Measurements from ENCODE around the gene GORAB.

DNA sequence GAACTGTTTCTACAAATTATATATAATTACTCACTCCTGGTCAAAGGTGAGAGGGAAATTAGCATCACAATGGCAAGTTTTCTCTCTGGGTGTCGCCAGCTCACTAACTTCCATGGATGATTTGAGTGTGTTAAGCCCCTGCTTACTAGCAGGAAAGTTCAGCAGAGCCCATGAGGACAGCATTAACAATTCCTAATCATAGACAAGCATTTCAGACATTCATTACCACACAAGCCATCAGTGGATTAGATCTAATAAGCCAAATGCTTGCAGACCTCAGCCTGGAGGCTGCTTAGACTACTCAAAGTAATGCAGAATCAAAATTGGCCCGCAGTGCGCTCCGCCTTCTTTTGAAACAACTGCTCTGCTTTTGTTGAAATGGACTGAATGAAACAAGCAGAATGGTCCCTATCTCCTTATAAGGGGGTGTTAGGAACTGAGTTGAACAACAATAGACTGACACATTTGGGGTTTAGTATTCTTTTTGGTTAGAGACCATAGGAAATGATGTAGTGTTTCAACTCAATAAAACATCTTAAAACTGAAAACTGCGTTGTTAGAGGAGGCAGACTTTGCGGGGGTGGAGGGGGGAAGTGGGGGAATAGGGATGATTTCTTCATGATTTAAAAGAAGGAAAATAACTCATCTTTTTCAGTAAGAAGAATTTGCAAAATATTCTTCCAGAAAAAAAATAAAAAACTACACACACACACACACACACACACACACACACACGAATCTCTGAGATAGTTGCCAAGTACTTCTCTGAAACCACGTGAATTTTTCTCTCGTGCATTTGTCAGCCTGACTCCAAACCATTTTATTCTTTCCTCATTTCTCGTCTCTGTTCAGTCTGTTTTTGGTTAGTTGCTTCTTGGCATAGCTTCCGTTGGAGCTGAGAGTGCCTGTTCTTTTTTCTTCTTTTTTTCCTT lies 54.6 kb downstream of the GORAB start:
- TF ChIP-seq, protein P1, sequence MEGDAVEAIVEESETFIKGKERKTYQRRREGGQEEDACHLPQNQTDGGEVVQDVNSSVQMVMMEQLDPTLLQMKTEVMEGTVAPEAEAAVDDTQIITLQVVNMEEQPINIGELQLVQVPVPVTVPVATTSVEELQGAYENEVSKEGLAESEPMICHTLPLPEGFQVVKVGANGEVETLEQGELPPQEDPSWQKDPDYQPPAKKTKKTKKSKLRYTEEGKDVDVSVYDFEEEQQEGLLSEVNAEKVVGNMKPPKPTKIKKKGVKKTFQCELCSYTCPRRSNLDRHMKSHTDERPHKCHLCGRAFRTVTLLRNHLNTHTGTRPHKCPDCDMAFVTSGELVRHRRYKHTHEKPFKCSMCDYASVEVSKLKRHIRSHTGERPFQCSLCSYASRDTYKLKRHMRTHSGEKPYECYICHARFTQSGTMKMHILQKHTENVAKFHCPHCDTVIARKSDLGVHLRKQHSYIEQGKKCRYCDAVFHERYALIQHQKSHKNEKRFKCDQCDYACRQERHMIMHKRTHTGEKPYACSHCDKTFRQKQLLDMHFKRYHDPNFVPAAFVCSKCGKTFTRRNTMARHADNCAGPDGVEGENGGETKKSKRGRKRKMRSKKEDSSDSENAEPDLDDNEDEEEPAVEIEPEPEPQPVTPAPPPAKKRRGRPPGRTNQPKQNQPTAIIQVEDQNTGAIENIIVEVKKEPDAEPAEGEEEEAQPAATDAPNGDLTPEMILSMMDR (IDR thresholded peaks at IDR 0.05): no peak
- TF ChIP-seq JUND (IDR thresholded peaks at IDR 0.05) (no peak), GATA2 (CRISPR knock-in tag; IDR thresholded peaks at IDR 0.05) (no peak), FOSL2 (IDR thresholded peaks at IDR 0.05; ENCODE audit: borderline replicate concordance, low read depth) (no peak), RXRA (IDR thresholded peaks at IDR 0.05; ENCODE audit: borderline replicate concordance, low read depth) (no peak), YY1 (IDR thresholded peaks at IDR 0.05; ENCODE audit: low read depth) (no peak), SIN3A (IDR thresholded peaks at IDR 0.05; ENCODE audit: borderline replicate concordance, low read depth, low read length) (peak; percentile 60; the same call in 1 of the 2 replicates), RCOR1 (IDR thresholded peaks at IDR 0.05; ENCODE audit: low read length) (no peak), RAD21 (IDR thresholded peaks at IDR 0.05; ENCODE audit: low read length) (no peak)
- TF ChIP-seq, protein P2, sequence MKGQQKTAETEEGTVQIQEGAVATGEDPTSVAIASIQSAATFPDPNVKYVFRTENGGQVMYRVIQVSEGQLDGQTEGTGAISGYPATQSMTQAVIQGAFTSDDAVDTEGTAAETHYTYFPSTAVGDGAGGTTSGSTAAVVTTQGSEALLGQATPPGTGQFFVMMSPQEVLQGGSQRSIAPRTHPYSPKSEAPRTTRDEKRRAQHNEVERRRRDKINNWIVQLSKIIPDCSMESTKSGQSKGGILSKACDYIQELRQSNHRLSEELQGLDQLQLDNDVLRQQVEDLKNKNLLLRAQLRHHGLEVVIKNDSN (IDR thresholded peaks at IDR 0.05; ENCODE audit: borderline replicate concordance, low read depth): no peak
- TF ChIP-seq, protein P3, sequence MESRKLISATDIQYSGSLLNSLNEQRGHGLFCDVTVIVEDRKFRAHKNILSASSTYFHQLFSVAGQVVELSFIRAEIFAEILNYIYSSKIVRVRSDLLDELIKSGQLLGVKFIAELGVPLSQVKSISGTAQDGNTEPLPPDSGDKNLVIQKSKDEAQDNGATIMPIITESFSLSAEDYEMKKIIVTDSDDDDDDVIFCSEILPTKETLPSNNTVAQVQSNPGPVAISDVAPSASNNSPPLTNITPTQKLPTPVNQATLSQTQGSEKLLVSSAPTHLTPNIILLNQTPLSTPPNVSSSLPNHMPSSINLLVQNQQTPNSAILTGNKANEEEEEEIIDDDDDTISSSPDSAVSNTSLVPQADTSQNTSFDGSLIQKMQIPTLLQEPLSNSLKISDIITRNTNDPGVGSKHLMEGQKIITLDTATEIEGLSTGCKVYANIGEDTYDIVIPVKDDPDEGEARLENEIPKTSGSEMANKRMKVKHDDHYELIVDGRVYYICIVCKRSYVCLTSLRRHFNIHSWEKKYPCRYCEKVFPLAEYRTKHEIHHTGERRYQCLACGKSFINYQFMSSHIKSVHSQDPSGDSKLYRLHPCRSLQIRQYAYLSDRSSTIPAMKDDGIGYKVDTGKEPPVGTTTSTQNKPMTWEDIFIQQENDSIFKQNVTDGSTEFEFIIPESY (IDR thresholded peaks at IDR 0.05; ENCODE audit: borderline replicate concordance, low read depth): no peak
